Stimulated activated effector memory CD8-positive, alpha-beta T cell treated with anti-CD3 and anti-CD28 coated beads, Interleukin-12 subunit alpha, Interleukin-12 subunit beta, amount 100 ng/mL, for 72 hours (primary cell): ENCODE data around the gene PLEKHA7.
A peak's percentile ranks its signal among the peaks of the same experiment; 100 is the strongest.
"Not testable (repeated sequence)": the region's sequence is repeated elsewhere in the genome, so short reads cannot be mapped to it uniquely, and the experiment has no call there.

ENCODE experiments used
- ATAC-seq: fragments of 150-1000 bp; cut with Tn5 transposase; 2 replicates; pipeline ENCODE4 v1.10.0; 2021
- DNase-seq, 2 donors: peaks; one replicate each; pipeline ENCODE4 v3.0.0; 2021 to 2022; ENCODE audit warnings: low spot score in 2 of 2
- H3K27ac Mint-ChIP-seq: one replicate; pipeline ENCODE4 v1.8.0; 2022; ENCODE audit warnings: mild to moderate bottlenecking, mixed read lengths
- H3K36me3 Mint-ChIP-seq: one replicate; pipeline ENCODE4 v1.8.0; 2022; ENCODE audit warnings: mild to moderate bottlenecking, mixed read lengths
- H3K4me1 Mint-ChIP-seq: one replicate; pipeline ENCODE4 v1.8.0; 2022; ENCODE audit warnings: mixed read lengths
- H3K4me3 Mint-ChIP-seq: one replicate; pipeline ENCODE4 v1.8.0; 2022; ENCODE audit warnings: mild to moderate bottlenecking, mixed read lengths
- H3K9me3 Mint-ChIP-seq: one replicate; pipeline ENCODE4 v1.8.0; 2022; ENCODE audit warnings: mixed read lengths

The PLEKHA7 gene

GRCh38 chr11:16924826-16925560 lies 89.2 kb downstream of the PLEKHA7 start:
- ATAC-seq (peak; percentile 48), DNase-seq (no peak)
- H3K36me3 Mint-ChIP-seq = no peaks in the 10 kb centered on the region
- H3K4me3 Mint-ChIP-seq = peak overlapping the region; percentile 74
- H3K4me1 Mint-ChIP-seq = peaks cover 17% of the 10 kb centered on the region
- no peak overlapping the region for H3K27ac Mint-ChIP-seq
- no peaks in the 10 kb centered on the region for H3K9me3 Mint-ChIP-seq

DNA sequence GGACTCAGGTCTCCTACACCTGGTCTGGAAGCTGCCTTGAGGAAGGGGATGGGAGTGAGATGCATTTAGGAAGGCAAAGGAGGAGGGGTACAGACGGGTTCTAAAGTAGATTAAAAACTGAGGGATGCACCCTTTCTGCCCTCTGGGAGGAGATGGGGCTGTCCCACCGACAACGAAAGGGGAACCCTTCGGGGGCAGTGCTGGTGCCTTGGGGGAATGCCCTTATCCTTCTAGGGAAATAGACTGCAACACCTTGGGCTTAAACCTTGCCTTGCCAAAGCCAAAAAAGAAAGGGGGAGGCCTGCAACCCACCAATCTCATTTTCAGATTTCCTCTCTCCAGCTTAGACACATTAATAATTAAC lies 89.8 kb downstream of the PLEKHA7 start:
- H3K36me3 Mint-ChIP-seq = no peaks in the 10 kb centered on the region
- peak overlapping the region; percentile 74 for H3K4me3 Mint-ChIP-seq
- DNase-seq (no peak), ATAC-seq (peak; percentile 17)
- H3K4me1 Mint-ChIP-seq = peaks cover 17% of the 10 kb centered on the region
- H3K9me3 Mint-ChIP-seq = no peaks in the 10 kb centered on the region
- no peak overlapping the region for H3K27ac Mint-ChIP-seq

GRCh38 chr11:16923987-16924386 lies 90.2 kb downstream of the PLEKHA7 start:
- H3K9me3 Mint-ChIP-seq = no peaks in the 10 kb centered on the region
- H3K36me3 Mint-ChIP-seq = no peaks in the 10 kb centered on the region
- no peak for DNase-seq
- H3K4me1 Mint-ChIP-seq = peaks cover 17% of the 10 kb centered on the region
- no peak overlapping the region for H3K27ac Mint-ChIP-seq
- no peak for ATAC-seq
- H3K4me3 Mint-ChIP-seq = peak overlapping the region; percentile 74

DNA sequence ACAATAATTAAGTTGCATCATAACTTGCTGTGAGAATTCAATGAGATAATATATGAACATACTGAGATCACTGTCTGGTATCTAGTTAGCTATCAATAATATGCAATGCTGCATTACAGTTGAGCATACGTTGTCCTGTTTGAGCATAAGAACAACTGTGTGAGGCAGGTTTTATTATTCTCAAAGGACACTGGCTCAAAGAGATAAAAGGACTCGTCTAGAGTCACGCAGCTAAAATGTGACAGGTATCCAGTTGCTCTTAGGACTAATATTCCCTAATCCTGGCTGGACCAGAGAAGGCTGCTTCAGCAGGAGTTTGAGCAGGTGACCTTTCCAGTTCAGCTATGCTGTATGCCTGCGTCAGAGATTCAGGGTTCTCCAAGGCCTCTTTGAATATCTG lies 92.5 kb downstream of the PLEKHA7 start:
- no peak overlapping the region for H3K27ac Mint-ChIP-seq

DNA sequence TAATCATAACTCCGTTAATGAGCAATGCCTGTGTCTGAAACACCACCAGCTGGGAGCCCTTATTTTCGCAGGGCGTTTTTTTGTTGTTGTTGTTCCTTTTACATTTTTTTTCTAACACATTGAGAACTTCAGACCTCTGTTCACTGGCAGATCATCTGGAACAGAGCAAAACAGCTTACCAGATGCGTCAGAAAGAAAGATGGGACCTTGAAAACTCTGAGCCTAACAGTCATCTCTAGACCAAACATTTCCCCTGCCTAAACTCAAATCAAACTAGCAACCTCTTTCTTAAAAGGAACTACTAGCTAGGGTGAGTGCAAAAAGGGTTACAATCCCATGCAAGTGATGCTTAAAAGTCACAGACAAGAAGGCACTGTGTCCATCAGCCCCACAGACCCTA lies 93.2 kb downstream of the PLEKHA7 start:
- Mint-ChIP-seq H3K4me3 (no peak overlapping the region), H3K9me3 (no peaks in the 10 kb centered on the region), H3K27ac (no peak overlapping the region), H3K36me3 (no peaks in the 10 kb centered on the region), H3K4me1 (peaks cover 12% of the 10 kb centered on the region)
- DNase-seq (no peak), ATAC-seq (no peak)

More for the DNA sequence above, 92.5 kb downstream of the PLEKHA7 start:
- DNase-seq = no peak
- Mint-ChIP-seq H3K9me3 (no peaks in the 10 kb centered on the region), H3K4me1 (peaks cover 17% of the 10 kb centered on the region), H3K4me3 (no peak overlapping the region), H3K36me3 (no peaks in the 10 kb centered on the region)
- ATAC-seq = no peak

DNA sequence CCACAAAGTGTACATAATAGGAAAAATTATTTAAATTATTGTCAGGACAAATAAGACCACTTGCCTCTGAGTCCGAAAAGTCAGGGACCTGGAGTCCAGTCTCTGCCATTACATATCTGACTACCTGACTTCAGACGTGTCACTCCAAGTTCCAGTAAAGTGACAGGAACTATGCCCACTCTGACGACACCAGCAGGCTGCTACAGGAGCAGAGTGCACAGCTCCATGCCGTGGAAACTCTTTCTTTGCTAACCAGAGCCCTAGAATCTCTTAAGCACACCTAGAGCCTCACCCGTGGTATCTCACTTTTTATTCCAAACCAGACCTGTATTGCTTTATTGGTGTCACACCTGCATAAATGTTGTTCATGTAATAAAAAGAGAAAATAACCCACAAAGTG lies 93.7 kb downstream of the PLEKHA7 start:
- Mint-ChIP-seq H3K9me3 (no peaks in the 10 kb centered on the region), H3K36me3 (no peaks in the 10 kb centered on the region), H3K4me3 (no peak overlapping the region), H3K4me1 (peaks cover 8% of the 10 kb centered on the region), H3K27ac (no peak overlapping the region)
- no peak for ATAC-seq
- no peak for DNase-seq

- not testable (repeated sequence) for H3K4me3 Mint-ChIP-seq, H3K4me1 Mint-ChIP-seq, H3K36me3 Mint-ChIP-seq, H3K27ac Mint-ChIP-seq, H3K9me3 Mint-ChIP-seq, ATAC-seq, DNase-seq
These were observed 95.6 kb downstream of the PLEKHA7 start for GRCh38 chr11:16918543-16919182.

DNA sequence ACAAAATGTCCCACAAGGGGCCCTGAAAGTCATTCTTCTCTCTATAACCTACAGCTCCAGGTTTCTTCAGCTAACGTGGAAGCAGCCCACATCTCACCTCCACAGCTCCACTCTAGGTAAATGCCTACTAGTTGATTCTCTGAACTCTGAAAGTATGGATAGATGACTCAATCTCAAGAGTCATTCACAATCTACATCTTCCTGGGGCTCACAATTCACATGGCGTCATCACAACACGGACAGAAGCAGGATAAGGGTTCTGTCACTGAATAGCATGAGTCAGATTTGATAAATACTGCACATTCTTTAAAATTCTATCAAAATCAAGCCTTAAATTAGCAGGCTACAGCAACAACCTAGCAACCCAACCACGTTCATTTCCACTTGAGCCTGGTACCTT lies 96.3 kb downstream of the PLEKHA7 start:
- DNase-seq (no peak), ATAC-seq (no peak)
- no peaks in the 10 kb centered on the region for H3K4me1 Mint-ChIP-seq
- H3K36me3 Mint-ChIP-seq = peaks cover 5% of the 10 kb centered on the region
- no peak overlapping the region for H3K27ac Mint-ChIP-seq
- H3K4me3 Mint-ChIP-seq = no peak overlapping the region
- H3K9me3 Mint-ChIP-seq = no peaks in the 10 kb centered on the region

DNA sequence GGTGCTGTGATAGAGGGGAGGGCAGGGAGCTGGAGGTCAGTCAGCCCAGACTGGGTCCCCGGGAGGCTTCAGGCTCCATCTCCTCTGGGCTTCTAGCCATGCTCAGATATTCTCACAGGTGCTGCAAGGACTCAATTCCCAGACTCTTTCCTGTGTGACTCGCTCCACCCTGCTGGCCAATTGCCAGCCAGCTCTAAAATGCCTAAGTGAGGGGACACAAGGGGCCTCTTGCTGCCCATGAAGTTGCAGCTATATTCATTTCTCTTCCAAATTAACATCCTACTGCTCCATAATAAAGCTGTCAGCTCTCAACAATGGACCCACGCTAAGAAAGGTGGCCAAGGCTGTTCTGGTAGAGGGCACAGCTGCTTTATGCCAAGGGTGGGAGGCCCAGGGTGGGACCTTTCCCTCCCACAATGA lies 101.5 kb downstream of the PLEKHA7 start:
- no peaks in the 10 kb centered on the region for H3K9me3 Mint-ChIP-seq
- ATAC-seq (no peak), DNase-seq (no peak)
- no peak overlapping the region for H3K4me3 Mint-ChIP-seq
- H3K36me3 Mint-ChIP-seq = peaks cover 5% of the 10 kb centered on the region
- peak overlapping the region; percentile 33 for H3K27ac Mint-ChIP-seq
- peaks cover 24% of the 10 kb centered on the region for H3K4me1 Mint-ChIP-seq

DNA sequence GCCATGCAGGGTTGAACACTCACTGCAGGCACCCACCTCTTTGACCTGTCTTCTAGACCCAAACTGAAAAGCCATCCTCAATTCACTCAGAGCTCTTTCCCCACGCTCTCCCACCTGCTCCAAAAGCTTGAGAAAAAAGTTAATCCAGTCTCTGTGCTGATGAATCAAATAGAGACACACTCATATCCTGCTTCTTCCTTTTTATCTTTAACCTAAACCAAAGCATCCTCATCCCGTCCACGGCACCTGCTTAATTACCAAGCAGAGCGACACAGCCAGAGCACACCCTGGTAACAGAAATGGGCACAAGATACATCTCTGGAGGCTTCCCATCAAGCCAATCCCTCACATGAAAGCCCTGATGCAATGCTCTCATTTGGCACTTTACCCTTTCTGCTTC lies 102.6 kb downstream of the PLEKHA7 start:
- peaks cover 5% of the 10 kb centered on the region for H3K36me3 Mint-ChIP-seq
- DNase-seq (no peak), ATAC-seq (peak; percentile 55)
- no peak overlapping the region for H3K27ac Mint-ChIP-seq
- no peak overlapping the region for H3K4me3 Mint-ChIP-seq
- peaks cover 24% of the 10 kb centered on the region for H3K4me1 Mint-ChIP-seq
- H3K9me3 Mint-ChIP-seq = no peaks in the 10 kb centered on the region

DNA sequence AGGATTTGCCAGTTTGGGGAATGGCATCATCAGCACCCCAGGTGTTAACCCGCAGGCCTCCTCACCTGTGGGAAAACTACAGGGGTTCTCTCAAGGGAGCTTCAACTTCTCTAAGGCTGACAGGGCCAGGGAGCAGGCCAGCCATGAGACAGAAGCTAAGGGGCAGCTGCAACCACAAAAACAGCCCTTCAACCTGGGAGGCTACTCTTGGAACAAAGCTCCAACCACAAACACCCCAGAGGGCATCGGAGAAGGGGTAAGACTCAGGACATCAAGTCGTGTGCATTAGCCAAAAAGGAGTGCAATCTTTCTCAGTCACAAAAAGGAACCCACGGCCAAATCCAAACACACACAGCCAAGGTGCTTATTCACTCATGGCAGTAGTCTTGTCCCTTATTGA lies 103.0 kb downstream of the PLEKHA7 start:
- no peaks in the 10 kb centered on the region for H3K9me3 Mint-ChIP-seq
- H3K4me1 Mint-ChIP-seq = peaks cover 24% of the 10 kb centered on the region
- peaks cover 5% of the 10 kb centered on the region for H3K36me3 Mint-ChIP-seq
- DNase-seq (no peak), ATAC-seq (no peak)
- no peak overlapping the region for H3K27ac Mint-ChIP-seq
- H3K4me3 Mint-ChIP-seq = no peak overlapping the region

GRCh38 chr11:16909359-16910035 lies 104.7 kb downstream of the PLEKHA7 start:
- Mint-ChIP-seq H3K4me1 (peaks cover 28% of the 10 kb centered on the region), H3K36me3 (peaks cover 5% of the 10 kb centered on the region), H3K4me3 (peak overlapping the region; percentile 17), H3K9me3 (no peaks in the 10 kb centered on the region), H3K27ac (peak overlapping the region; percentile 64)
- DNase-seq = no peak
- peak; percentile 76 for ATAC-seq

GRCh38 chr11:16905375-16905774 lies 108.8 kb downstream of the PLEKHA7 start:
- Mint-ChIP-seq H3K36me3 (peaks cover 14% of the 10 kb centered on the region), H3K4me1 (peaks cover 49% of the 10 kb centered on the region), H3K9me3 (no peaks in the 10 kb centered on the region), H3K4me3 (no peak overlapping the region), H3K27ac (peak overlapping the region; percentile 45)
- ATAC-seq (no peak), DNase-seq (no peak)

GRCh38 chr11:16904761-16905160 lies 109.5 kb downstream of the PLEKHA7 start:
- not testable (repeated sequence) for ATAC-seq, H3K4me3 Mint-ChIP-seq, H3K27ac Mint-ChIP-seq, H3K9me3 Mint-ChIP-seq, DNase-seq
- peaks cover 14% of the 10 kb centered on the region for H3K36me3 Mint-ChIP-seq
- H3K4me1 Mint-ChIP-seq = peaks cover 47% of the 10 kb centered on the region

DNA sequence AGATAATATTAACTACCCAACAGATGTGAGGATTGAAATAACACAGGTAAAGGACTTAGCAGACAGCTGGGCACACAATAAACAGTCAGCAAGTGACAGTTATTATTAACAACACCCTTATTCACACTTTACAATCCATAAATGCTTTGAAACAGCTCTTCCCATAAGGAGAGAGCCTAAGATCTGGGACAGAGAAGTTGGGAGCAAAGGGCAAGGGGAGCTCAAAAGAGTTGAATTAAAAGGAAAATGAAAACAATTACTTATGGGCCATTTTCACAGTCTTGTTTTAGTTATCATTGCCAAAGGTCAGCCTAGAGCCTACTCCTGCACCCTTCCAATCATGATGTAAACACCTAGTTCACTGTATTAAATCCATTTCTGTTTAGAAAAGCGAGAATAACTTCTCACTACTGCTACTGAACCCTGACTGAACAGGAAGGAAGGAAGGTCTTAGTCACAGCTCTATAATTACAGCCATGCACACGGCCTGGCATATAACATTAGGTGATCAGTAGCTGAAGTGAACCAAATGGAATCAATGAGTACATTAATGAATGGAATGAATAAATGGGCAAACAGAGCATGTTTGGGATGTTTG lies 111.3 kb downstream of the PLEKHA7 start:
- ATAC-seq (peak; percentile 89), DNase-seq (no peak)
- H3K4me3 Mint-ChIP-seq = peak overlapping the region; percentile 59
- peaks cover 50% of the 10 kb centered on the region for H3K4me1 Mint-ChIP-seq
- no peaks in the 10 kb centered on the region for H3K9me3 Mint-ChIP-seq
- H3K36me3 Mint-ChIP-seq = peaks cover 14% of the 10 kb centered on the region
- peak overlapping the region; percentile 94 for H3K27ac Mint-ChIP-seq
